Gastroesophageal sphincter (tissue), 4 donors: ENCODE measurements around the gene ACKR2. TPM values are rescaled to one million over a fixed set of nuclear protein-coding genes. Genes with fewer than 3 reads are reported as not detected.
A peak's percentile ranks its signal among the peaks of the same experiment; 100 is the strongest.

Experiments used
- ATAC-seq: fragments of 150-250 bp; one replicate; pipeline ENCODE4 v1.9.1; 2016; ENCODE audit warnings: mild to moderate bottlenecking, moderate library complexity
- H3K27ac ChIP-seq, 4 donors: fragments of 200-600 bp; sonication (generic) in 3 of 4; 1 replicate in 3 of 4; 2 replicates in 1 of 4; pipeline ENCODE4 v1.5.1; 2016 to 2019
- H3K27me3 ChIP-seq: fragments of 200-600 bp; sonication (generic); one replicate; pipeline ENCODE4 v1.5.1; 2019
- H3K36me3 ChIP-seq, 2 donors: fragments of 200-600 bp; sonication (generic); one replicate each; pipeline ENCODE4 v1.5.1; 2019; ENCODE audit warnings: control low read depth in 1 of 2
- H3K4me1 ChIP-seq, 3 donors: fragments of 200-600 bp; sonication (generic); 1 replicate in 2 of 3; 2 replicates in 1 of 3; pipeline ENCODE4 v1.5.1; 2016 to 2019; ENCODE audit warnings: control low read depth in 2 of 3
- H3K4me3 ChIP-seq, 2 donors: fragments of 200-600 bp; sonication (generic); one replicate each; pipeline ENCODE4 v1.5.1; 2019; ENCODE audit warnings: mild to moderate bottlenecking in 1 of 2, moderate library complexity in 1 of 2
- H3K9me3 ChIP-seq, 3 donors: fragments of 200-600 bp; sonication (generic); one replicate each; pipeline ENCODE4 v1.5.1; 2017 to 2019; ENCODE audit warnings: control low read depth in 2 of 3
- CTCF ChIP-seq, 4 experiments: fragments of 200-600 bp in 2 of 4; fragments of 450-650 bp in 2 of 4; sonication (generic) in 1 of 4; IDR thresholded peaks; one replicate each; pipeline ENCODE4 v1.5.1; 2017 to 2019; ENCODE audit warnings: antibody characterized with exemption in 4 of 4, mild to moderate bottlenecking in 2 of 4, moderate library complexity in 2 of 4
- EP300 ChIP-seq: sonication (generic); formaldehyde crosslinking; IDR thresholded peaks from one replicate; pipeline ENCODE4 v1.6.1; 2017; ENCODE audit warnings: antibody characterized with exemption, mild to moderate bottlenecking
- POLR2A ChIP-seq, 2 donors: fragments of 450-650 bp; IDR thresholded peaks; one replicate each; pipeline ENCODE4 v1.6.1; 2017; ENCODE audit warnings: antibody characterized with exemption in 2 of 2, mild to moderate bottlenecking in 2 of 2, moderate library complexity in 1 of 2
- POLR2AphosphoS5 ChIP-seq: sonication (generic); formaldehyde crosslinking; IDR thresholded peaks from one replicate; pipeline ENCODE4 v1.6.1; 2017; ENCODE audit warnings: antibody characterized with exemption
- WGBS, 2 donors: methylation state at CpG; one replicate each; pipeline ENCODE4 v1.1.5; 2018; ENCODE audit warnings: low coverage in 1 of 2; 5-methylcytosine and 5-hydroxymethylcytosine counted together
- total RNA-seq, 4 donors: library from RNA; depleted of rRNA; stranded (reverse); fragments of >200 nt; gene quantifications; one replicate each; pipeline ENCODE4 v1.1.0, GENCODE V29; 2016

ACKR2 gene
- total RNA-seq, 4 donors from 2014 or later: 5.9 to 9.3 (median 7.4) TPM

GRCh38 chr3:42803414-42804105 lies 5.7 kb upstream of the ACKR2 start:
- no peaks in the 10 kb centered on the region for H3K9me3 ChIP-seq
- H3K27ac ChIP-seq: peak overlapping the region; percentile 85 to 99 (median 96)
- no peaks in the 10 kb centered on the region for H3K27me3 ChIP-seq
- H3K4me1 ChIP-seq: peaks cover 16 to 54% (median 23%) of the 10 kb centered on the region in 3 donors
- peak; percentile 22 for ATAC-seq
- H3K36me3 ChIP-seq: no peaks in the 10 kb centered on the region
- H3K4me3 ChIP-seq: peak overlapping the region; percentile 68 to 76
- TF ChIP-seq POLR2AphosphoS5 (no peak), EP300 (no peak), CTCF (IDR thresholded peaks at IDR 0.05) (no peak)
- 0 to 3% methylated on average over 3 to 26 of the region's 33 CpGs for WGBS, 2 donors

GRCh38 chr3:42804106-42804830 lies 5.0 kb upstream of the ACKR2 start, which contains the start of gene HIGD1A:
HIGD1A (minus strand) TSS chr3:42804490; CDS start chr3:42794253, 10,237 bp downstream.
- WGBS, 2 donors: 2% methylated on average over 25 of the region's 63 CpGs; no CpG with 5 or more reads in 1 of the 2 donors
- Histone ChIP-seq H3K27ac (peak within 1 kb of the TSS; percentile 85 to 99 (median 96)), H3K9me3 (no peaks in the 10 kb centered on the region), H3K4me1 (peaks cover 16 to 53% (median 22%) of the 10 kb centered on the region in 3 donors), H3K4me3 (peak within 1 kb of the TSS; percentile 68 to 76), H3K27me3 (no peaks in the 10 kb centered on the region), H3K36me3 (no peaks in the 10 kb centered on the region)
- ATAC-seq: peak; percentile 100
- peak; percentile 99 for TF ChIP-seq POLR2AphosphoS5
- TF ChIP-seq EP300: no peak
- TF ChIP-seq CTCF (IDR thresholded peaks at IDR 0.05): no peak
- TF ChIP-seq POLR2A (IDR thresholded peaks at IDR 0.05): peak; percentile 94 to 96

- TF ChIP-seq EP300 (peak; percentile 51), POLR2A (IDR thresholded peaks at IDR 0.05) (no peak), CTCF (IDR thresholded peaks at IDR 0.05) (peak in 1 of 4 experiments; percentile 8), POLR2AphosphoS5 (no peak)
- no peak for ATAC-seq
Measured at GRCh38 chr3:42804831-42805132, 4.5 kb upstream of the ACKR2 start.

GRCh38 chr3:42805141-42805821 lies 4.0 kb upstream of the ACKR2 start:
- WGBS, 2 donors: 57 to 69% methylated on average over 2 to 5 of the region's 23 CpGs
- no peaks in the 10 kb centered on the region for H3K27me3 ChIP-seq
- no peaks in the 10 kb centered on the region for H3K9me3 ChIP-seq
- peaks cover 11 to 43% (median 15%) of the 10 kb centered on the region in 3 donors for H3K4me1 ChIP-seq
- no peaks in the 10 kb centered on the region for H3K36me3 ChIP-seq
- no peak for ATAC-seq
- H3K27ac ChIP-seq: peak overlapping the region; percentile 85 to 99 (median 96)
- no peak for TF ChIP-seq CTCF (IDR thresholded peaks at IDR 0.05)
- no peak for TF ChIP-seq POLR2A (IDR thresholded peaks at IDR 0.05)
- TF ChIP-seq EP300: no peak
- TF ChIP-seq POLR2AphosphoS5: no peak
- peak overlapping the region; percentile 68 to 76 for H3K4me3 ChIP-seq

More at GRCh38 chr3:42804831-42805132, 4.5 kb upstream of the ACKR2 start:
- Histone ChIP-seq H3K27me3 (no peaks in the 10 kb centered on the region), H3K9me3 (no peaks in the 10 kb centered on the region), H3K36me3 (no peaks in the 10 kb centered on the region), H3K4me1 (peaks cover 15 to 48% (median 17%) of the 10 kb centered on the region in 3 donors), H3K4me3 (peak overlapping the region; percentile 68 to 76), H3K27ac (peak overlapping the region; percentile 85 to 99 (median 96))
- WGBS, 2 donors: 0 to 6% methylated on average over 2 to 6 of the region's 13 CpGs
